Fibroblast of skin of back (primary cell): ENCODE data around the gene SERPINB1.

Experiments
- DNase-seq: peaks from one replicate; pipeline ENCODE4 v3.0.0-alpha.2; 2013

Gene SERPINB1

DNA sequence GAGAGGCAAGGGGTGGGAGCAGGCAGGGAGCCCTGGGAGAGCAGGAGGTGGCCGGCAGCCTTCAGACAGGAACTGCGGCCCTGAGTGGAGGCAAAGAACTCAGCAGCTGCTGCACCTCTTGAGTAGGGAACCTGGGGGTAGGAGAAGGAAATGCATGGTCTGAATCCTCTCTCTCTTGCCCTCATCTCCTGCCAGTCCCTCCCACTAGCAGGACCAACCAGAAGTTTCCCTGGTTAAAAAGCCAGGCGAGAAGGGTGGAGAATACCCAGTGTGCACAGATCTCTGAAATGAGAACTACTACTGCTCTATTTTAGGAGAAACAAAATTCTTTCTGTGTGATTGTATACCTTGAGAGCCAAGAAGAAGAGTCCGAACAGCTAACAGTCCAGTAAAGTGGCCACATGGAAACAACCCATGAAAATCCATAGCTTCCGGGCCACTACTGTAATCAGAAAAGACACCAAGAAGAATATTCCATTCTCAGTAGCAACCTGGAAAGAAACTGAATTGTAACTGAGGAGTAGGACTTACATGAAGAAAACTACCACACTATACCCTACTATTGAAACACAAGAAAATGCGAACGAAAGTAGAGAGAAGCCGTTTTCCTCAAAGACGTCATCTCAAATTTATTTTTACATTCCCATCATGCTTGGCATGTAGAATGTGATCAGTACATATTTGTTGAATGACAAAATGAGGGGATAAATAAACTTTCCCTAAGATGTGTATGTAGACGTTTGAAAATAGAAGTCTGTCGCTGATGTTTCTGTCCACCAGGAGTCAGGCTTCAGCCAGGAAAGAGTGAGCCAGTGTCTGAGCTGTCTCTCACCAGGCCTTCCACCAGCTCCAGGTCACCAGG, 50.8 kb downstream of the SERPINB1 start:
- DNase-seq = peak; percentile 85

DNA sequence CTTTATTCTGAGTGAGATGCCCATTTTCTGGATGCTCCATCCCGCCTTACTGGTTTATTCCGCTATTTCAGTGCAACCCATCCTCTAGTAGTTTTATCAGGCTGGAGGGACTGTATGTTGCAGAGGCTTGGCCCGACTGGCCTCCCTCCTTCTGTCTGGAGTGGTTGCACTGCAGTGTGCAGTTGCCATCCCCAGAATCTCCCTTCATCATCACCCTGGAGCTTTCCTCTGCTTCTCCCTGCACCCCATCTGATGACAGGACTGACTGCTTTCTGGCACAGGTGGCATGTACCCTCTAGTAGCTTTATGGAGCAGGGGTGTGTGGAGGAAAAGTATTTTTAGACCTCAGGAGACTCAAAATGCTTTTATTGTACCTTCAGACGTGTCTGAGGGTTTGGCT, 55.4 kb downstream of the SERPINB1 start:
- no peak for DNase-seq

GRCh38 chr6:2784930-2785329, 56.7 kb downstream of the SERPINB1 start:
- DNase-seq = no peak

DNA sequence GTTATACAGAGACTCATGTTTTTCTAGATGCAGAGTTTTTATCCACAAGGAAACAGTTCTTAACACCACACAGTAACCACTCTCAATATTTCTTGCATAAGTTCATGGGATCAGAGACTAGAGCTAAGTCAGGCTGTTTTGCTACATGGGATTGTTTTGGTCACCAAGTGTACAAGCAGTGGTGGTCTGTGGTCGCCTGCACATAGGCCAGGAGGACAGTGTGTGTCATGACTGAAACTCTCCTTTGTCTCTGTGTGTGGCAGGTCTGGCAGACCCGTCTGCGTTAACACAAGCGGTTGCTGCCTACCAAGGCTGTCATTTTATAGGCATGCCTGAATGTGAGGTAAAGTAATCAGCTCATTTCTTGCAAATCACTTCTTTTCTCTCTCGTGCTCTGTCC, 57.6 kb downstream of the SERPINB1 start:
- no peak for DNase-seq

DNA sequence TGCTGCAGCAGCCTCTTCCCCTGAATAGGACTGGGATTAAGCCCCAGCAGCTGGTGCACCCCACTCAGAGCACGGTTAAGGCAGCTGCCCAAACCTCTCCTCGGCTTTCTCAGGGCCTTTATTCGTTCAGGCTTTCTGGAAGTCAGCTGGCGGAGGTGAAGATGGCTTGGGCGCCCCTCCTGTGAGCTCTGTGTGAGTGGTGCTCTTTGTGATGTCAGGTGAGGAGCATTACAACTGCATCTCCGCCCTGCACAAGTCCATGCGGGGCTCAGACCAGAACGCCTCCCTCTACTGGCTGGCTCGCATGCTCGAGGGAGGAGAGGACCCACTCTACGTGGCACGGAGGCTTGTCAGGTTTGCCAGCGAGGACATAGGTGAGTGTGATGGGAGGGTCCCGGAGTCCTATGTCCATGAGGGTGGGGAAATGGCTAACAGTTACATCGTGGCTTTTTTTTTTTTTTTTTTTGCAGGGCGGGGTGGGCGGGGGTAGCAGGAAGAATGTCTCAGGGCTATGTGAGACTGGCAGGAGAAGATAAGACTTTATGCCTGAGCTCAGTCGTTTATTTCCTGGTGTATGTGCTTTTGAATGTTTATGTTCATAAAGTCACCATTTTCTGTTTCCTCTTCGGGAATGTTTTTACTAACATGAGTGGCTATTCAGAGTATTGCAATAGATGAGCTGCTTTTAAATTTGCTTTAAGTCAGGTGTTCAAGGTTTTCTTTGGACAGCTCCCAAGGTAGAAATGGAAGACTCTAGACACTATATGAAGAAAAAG, 58.3 kb downstream of the SERPINB1 start:
- DNase-seq = no peak

GRCh38 chr6:2782825-2783187, 58.9 kb downstream of the SERPINB1 start:
- DNase-seq = no peak

DNA sequence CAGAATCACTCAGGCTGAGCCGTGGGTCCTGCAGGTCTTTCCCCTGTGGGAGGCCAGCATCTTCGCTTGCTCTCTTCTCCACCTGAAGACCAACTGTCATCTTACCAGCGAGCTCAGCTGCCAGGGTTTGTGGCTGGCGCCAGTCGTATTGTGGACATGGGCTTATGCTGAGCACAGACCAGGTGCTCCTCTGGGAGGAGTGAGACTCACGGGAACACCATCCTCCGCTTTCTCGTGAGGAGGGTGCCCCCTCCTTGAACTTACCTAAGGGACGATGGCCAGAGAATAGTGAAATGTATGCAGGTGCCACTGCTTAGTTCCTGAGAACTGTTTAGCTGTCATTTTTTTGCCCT, 59.3 kb downstream of the SERPINB1 start:
- DNase-seq = no peak
